Natural killer cell (primary cell): ENCODE measurements around the gene RNF180. TPM values are rescaled to one million over a fixed set of nuclear protein-coding genes. Genes with fewer than 3 reads are reported as not detected.

Experiments
- ATAC-seq, 3 donors: fragments of 150-1000 bp in 2 of 3; fragments of 200-7000 bp in 1 of 3; cut with Tn5 transposase; 1 replicate in 1 of 3; 2 replicates in 2 of 3; pipeline ENCODE4 v1.10.0; 2021; ENCODE audit warnings: mild to moderate bottlenecking in 2 of 3, moderate library complexity in 2 of 3
- DNase-seq, 2 donors: peaks; one replicate each; pipeline versions ENCODE4 v3.0.0 to v3.0.0-alpha.2; 2013 to 2021; ENCODE audit warnings: mixed read lengths in 1 of 2
- H3K27ac ChIP-seq: one replicate; pipeline ENCODE4 v1.5.1; 2013; ENCODE audit warnings: mild to moderate bottlenecking, low read length
- H3K27me3 ChIP-seq: one replicate; pipeline ENCODE4 v1.6.1; 2013; ENCODE audit warnings: low read length; ENCODE audit not compliant: control insufficient read depth, insufficient read depth
- H3K36me3 ChIP-seq: one replicate; pipeline ENCODE4 v1.6.1; 2013; ENCODE audit warnings: low read length; ENCODE audit not compliant: control insufficient read depth, insufficient read depth
- H3K4me1 ChIP-seq: one replicate; pipeline ENCODE4 v1.6.1; 2013; ENCODE audit warnings: low read length; ENCODE audit not compliant: control insufficient read depth, insufficient read depth
- H3K4me3 ChIP-seq: one replicate; pipeline ENCODE4 v1.5.1; 2013; ENCODE audit warnings: low read length
- H3K9me3 ChIP-seq: one replicate; pipeline ENCODE4 v1.6.1; 2013; ENCODE audit warnings: low read length; ENCODE audit not compliant: control insufficient read depth, insufficient read depth
- H3K27ac Mint-ChIP-seq, 2 donors: one replicate each; pipeline ENCODE4 v1.8.0; 2022; ENCODE audit warnings: mild to moderate bottlenecking in 2 of 2, mixed read lengths in 2 of 2, moderate library complexity in 1 of 2
- H3K27me3 Mint-ChIP-seq, 2 donors: one replicate each; pipeline ENCODE4 v1.8.0; 2022; ENCODE audit warnings: low read depth in 2 of 2, mixed read lengths in 2 of 2
- H3K36me3 Mint-ChIP-seq: one replicate; pipeline ENCODE4 v1.8.0; 2022; ENCODE audit warnings: mixed read lengths
- H3K4me1 Mint-ChIP-seq, 2 donors: one replicate each; pipeline ENCODE4 v1.8.0; 2022; ENCODE audit warnings: mixed read lengths in 2 of 2
- H3K4me3 Mint-ChIP-seq: one replicate; pipeline ENCODE4 v1.8.0; 2022; ENCODE audit warnings: mild to moderate bottlenecking, moderate library complexity, mixed read lengths
- H3K9me3 Mint-ChIP-seq, 2 donors: one replicate each; pipeline ENCODE4 v1.8.0; 2022; ENCODE audit warnings: mixed read lengths in 2 of 2
- WGBS: methylation state at CpG from one replicate; pipeline ENCODE4 v1.1.7; 2013; ENCODE audit warnings: missing lambda C conversion rate; ENCODE audit not compliant: insufficient coverage; 5-methylcytosine and 5-hydroxymethylcytosine counted together
- intact Hi-C: fragments of 100-400 bp; cut with micrococcal nuclease; formaldehyde crosslinking; loops from one replicate; pipeline ENCODE4 v1.14.2; 2022
- total RNA-seq, 4 donors: library from RNA; stranded (reverse); fragments of 120-200 nt in 1 of 4; gene quantifications; one replicate each; pipeline versions ENCODE4 v1.2.3 to v1.2.4, GENCODE V29; 2013 to 2022
- TF ChIP-seq, protein P1 (sequence below): fragments of 200-600 bp; IDR thresholded peaks from one replicate; pipeline ENCODE4 v1.8.0; 2022; ENCODE audit warnings: antibody characterized with exemption

The RNF180 gene
- total RNA-seq, 3 donors from 2014 or later (not counting 1 experiment from before 2014, with no cell fraction given): not detected

DNA sequence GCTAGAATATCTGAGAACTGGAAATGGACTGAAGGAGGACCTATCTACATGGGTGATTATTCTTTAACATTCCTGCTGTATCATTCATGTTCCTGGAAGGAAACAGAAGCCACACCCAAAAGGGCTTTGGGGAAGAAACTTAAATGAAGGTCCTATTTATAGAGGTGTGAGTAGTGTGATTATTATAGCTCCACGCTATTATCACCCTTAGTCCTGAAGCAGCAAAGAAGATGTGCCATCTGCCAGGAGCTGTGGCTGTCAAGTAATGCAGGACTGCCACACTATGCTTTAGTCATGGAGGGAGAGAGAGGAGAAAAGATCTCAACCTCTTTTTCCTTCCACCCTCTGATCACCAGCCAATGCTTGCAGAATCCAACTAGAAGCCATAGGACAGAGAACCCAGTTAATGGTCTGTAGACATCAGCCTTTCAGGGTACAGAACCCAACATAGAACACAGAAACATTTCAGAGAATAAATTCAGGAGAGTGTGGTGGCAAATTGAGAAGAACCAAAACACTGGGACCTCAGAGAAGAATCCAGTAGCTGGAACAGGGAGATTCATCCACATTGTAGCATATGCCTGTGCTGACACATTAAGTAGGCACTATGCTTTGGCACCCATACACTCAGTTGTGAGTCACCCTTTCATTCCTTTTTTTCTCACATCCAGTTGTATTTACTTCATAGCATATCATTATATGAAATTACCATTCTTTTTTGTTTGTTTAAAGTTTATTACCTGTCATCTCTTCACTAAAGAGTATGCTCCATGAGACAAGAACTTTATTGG is 21.0 kb upstream of the RNF180 start:
- H3K27ac Mint-ChIP-seq: no peak overlapping the region
- H3K36me3 ChIP-seq: no peaks in the 10 kb centered on the region
- intact Hi-C loops: no loop called here
- H3K36me3 Mint-ChIP-seq: no peaks in the 10 kb centered on the region
- no peaks in the 10 kb centered on the region for H3K27me3 ChIP-seq
- TF ChIP-seq, protein P1, sequence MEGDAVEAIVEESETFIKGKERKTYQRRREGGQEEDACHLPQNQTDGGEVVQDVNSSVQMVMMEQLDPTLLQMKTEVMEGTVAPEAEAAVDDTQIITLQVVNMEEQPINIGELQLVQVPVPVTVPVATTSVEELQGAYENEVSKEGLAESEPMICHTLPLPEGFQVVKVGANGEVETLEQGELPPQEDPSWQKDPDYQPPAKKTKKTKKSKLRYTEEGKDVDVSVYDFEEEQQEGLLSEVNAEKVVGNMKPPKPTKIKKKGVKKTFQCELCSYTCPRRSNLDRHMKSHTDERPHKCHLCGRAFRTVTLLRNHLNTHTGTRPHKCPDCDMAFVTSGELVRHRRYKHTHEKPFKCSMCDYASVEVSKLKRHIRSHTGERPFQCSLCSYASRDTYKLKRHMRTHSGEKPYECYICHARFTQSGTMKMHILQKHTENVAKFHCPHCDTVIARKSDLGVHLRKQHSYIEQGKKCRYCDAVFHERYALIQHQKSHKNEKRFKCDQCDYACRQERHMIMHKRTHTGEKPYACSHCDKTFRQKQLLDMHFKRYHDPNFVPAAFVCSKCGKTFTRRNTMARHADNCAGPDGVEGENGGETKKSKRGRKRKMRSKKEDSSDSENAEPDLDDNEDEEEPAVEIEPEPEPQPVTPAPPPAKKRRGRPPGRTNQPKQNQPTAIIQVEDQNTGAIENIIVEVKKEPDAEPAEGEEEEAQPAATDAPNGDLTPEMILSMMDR: no peak
- H3K4me1 ChIP-seq: no peaks in the 10 kb centered on the region
- WGBS: 92% methylated on average over 1 of the region's 1 CpG
- H3K4me3 Mint-ChIP-seq: no peak overlapping the region
- no peaks in the 10 kb centered on the region for H3K9me3 ChIP-seq
- no peaks in the 10 kb centered on the region for H3K27me3 Mint-ChIP-seq
- no peaks in the 10 kb centered on the region for H3K4me1 Mint-ChIP-seq
- H3K27ac ChIP-seq: no peak overlapping the region
- peaks cover 2 to 6% of the 10 kb centered on the region in 2 donors for H3K9me3 Mint-ChIP-seq
- DNase-seq (no peak), ATAC-seq (no peak)
- H3K4me3 ChIP-seq: no peak overlapping the region

DNA sequence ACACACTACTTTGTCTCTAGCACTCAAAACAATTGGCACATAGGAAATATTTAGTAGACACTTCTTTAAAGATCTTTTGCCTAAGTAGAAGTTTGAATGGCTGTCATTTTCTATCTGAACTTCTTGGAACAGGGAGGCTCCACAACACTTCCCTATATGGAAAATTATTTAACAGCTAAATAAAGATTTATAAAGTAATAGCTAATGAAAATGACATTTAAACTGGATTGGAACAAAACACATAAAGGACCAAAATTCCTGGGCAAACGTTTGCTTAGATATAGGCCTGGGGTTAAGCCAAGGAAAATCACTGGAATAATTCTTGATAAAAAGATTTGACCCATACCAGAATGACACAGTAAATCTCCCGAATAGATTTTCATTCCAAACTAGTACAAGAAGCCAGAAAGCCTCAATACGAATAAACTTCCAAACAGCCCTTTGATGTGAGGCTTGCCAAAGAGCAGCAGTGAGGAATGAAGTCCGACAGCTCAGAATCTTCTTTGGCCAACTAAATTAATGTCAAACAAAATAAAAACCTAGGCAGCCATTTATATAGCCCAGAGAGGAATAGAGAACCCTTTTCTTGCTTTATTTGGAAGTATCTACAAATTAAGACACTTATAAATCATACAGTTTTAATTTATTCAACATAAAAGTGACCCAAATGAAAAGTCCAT is 20.3 kb upstream of the RNF180 start:
- Histone ChIP-seq H3K27ac (no peak overlapping the region), H3K9me3 (no peaks in the 10 kb centered on the region), H3K27me3 (no peaks in the 10 kb centered on the region), H3K4me3 (no peak overlapping the region), H3K36me3 (no peaks in the 10 kb centered on the region), H3K4me1 (no peaks in the 10 kb centered on the region)
- intact Hi-C loops: no loop called here
- H3K27ac Mint-ChIP-seq: no peak overlapping the region
- H3K9me3 Mint-ChIP-seq: peaks cover 2 to 3% of the 10 kb centered on the region in 2 donors
- no peaks in the 10 kb centered on the region for H3K4me1 Mint-ChIP-seq
- WGBS: 57% methylated on average over 4 of the region's 4 CpGs
- no peak overlapping the region for H3K4me3 Mint-ChIP-seq
- ATAC-seq (no peak), DNase-seq (no peak)
- no peaks in the 10 kb centered on the region for H3K27me3 Mint-ChIP-seq
- TF ChIP-seq, protein P1: no peak
- no peaks in the 10 kb centered on the region for H3K36me3 Mint-ChIP-seq

DNA sequence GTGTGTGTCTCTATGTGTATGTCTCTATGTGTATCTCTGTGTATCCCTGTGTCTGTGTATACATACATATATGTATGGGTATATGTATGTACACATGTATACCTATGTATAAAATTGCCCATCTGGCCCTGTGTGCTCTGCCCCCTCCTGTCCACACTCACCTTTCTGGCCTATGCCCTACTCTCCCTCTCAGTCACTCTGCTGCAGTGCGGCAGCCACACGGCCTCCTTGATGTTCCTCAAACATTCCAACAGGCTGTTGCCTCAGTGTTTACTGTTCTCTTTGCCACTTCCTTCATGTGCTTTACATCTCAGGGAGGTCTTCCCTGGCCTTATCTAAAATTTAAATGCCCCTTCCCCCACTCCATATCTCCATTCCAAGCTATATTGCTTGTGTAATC is 18.3 kb upstream of the RNF180 start:
- no peak overlapping the region for H3K4me3 Mint-ChIP-seq

More for the DNA sequence above, 18.3 kb upstream of the RNF180 start:
- intact Hi-C loops: no loop called here
- no peaks in the 10 kb centered on the region for H3K27me3 ChIP-seq
- no peak overlapping the region for H3K4me3 ChIP-seq
- no peaks in the 10 kb centered on the region for H3K36me3 ChIP-seq
- TF ChIP-seq, protein P1: no peak
- no peaks in the 10 kb centered on the region for H3K36me3 Mint-ChIP-seq
- H3K27ac Mint-ChIP-seq: no peak overlapping the region
- H3K27me3 Mint-ChIP-seq: no peaks in the 10 kb centered on the region
- no peaks in the 10 kb centered on the region for H3K4me1 ChIP-seq
- H3K4me1 Mint-ChIP-seq: no peaks in the 10 kb centered on the region
- WGBS: 98% methylated on average over 2 of the region's 2 CpGs
- DNase-seq (no peak), ATAC-seq (no peak)
- H3K9me3 Mint-ChIP-seq: no peaks in the 10 kb centered on the region
- H3K9me3 ChIP-seq: no peaks in the 10 kb centered on the region
- no peak overlapping the region for H3K27ac ChIP-seq
